HG03045 (cell line): ENCODE data around the gene PLD3.
"Not testable (repeated sequence)": the region's sequence is repeated elsewhere in the genome, so short reads cannot be mapped to it uniquely, and the experiment has no call there.

ENCODE experiments used
- ATAC-seq: cut with Tn5 transposase; IDR thresholded peaks from one replicate; pipeline ENCODE4 v1.9.1; 2021; ENCODE audit warnings: mild to moderate bottlenecking, moderate library complexity; ENCODE audit not compliant: unreplicated experiment

The PLD3 gene

DNA sequence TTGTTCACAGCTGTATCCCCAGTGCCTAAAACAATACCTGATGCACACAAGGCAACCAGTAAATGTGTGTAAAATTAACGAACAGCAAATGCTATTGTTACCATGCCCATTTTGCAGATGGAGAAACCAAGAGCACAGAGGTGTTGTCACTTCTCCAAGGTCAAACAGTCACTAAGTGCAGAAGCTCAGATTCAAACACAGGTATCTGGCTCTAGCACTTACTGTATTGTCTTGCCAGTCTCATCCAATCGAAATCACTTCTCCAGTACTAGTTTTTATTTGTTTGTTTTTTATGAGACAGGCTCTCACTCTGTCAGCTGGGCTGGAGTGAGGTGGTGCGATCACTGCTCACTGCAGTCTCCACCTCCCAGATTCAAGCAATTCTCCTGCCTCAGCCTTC, 13.7 kb downstream of the PLD3 start:
- ATAC-seq, result no peak

GRCh38 chr19:40363069-40363468, 14.6 kb downstream of the PLD3 start:
- no peak for ATAC-seq

- ATAC-seq, result no peak
Observed at GRCh38 chr19:40365010-40365409, 16.5 kb downstream of the PLD3 start.

DNA sequence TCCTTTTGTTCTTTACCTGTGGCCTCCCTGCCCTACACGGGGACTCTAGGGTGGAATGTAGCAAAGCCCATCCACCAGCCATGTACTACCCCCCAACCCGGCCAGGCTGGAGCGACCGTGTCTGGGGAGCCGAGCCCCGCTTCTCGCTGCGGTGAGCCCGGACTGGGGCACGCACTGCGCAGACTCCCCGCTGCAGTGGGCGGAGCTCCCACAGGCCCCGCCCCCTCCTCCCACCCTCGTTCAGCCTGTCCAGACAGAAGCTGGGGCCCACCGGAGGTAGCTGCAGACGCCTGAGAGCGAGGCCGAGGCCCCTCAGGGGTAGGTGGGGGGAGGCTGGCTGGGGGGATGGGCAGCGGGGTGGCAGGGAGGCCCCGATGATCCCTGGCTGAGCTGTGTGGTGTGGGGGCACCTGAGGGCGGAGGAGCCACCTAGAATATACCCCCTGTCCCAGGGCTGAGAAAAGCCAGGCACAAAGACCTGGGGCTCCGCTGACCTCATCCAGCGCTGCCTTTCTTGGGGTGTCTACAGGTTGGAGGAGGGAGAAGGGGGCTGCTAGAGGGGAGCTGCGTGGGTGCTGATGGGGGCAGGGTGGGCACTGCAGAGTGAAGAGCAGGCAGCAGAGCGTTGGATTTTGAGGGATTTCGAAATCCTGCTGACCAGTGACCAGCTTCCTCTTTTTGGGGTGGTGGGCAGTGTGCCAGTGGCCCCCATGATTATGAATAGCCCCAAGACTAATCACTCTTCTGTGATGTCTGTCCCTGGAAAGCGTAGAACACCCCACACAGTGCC, 17.3 kb downstream of the PLD3 start:
- ATAC-seq, result no peak

- ATAC-seq, result no peak
Observed at GRCh38 chr19:40366697-40367561, 18.4 kb downstream of the PLD3 start.

DNA sequence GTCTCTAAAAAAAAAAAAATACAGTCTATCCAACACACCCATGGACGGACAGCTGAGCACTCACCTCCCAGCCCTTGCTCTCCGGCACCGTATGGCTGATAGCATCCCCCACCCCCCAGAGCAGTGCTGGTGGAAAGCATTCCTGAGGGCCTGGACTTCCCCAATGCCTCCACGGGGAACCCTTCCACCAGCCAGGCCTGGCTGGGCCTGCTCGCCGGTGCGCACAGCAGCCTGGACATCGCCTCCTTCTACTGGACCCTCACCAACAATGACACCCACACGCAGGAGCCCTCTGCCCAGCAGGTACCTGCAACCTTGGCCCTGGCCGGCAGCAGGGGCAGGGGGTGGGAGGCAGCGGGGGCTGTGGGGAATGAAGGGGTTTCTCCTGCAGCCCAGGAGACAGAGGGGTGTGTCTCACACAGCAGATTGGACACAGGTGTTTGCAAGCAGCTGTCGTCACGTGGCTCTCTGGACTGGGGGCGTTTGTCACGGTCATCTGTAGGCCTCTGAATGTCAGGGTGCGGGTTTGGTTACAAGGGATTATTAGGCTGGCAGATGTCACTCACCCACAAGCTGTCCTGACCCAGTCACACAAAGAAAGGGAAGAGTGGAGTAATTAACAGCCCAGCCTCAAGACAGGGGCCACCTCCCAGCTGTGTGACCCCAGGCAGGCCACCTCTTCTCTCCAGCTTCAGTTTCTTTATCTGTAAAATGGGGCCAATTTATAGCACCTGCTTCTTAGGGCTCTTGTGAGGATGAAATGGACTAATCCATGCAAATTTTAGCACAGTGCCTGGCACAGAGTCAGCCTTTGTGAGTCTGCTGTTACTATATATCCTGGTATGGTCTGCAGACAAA, 19.3 kb downstream of the PLD3 start:
- no peak for ATAC-seq

GRCh38 chr19:40369797-40370196, 21.3 kb downstream of the PLD3 start:
- ATAC-seq, result no peak

- ATAC-seq, result not testable (repeated sequence)
Observed at GRCh38 chr19:40370253-40370652, 21.8 kb downstream of the PLD3 start.

DNA sequence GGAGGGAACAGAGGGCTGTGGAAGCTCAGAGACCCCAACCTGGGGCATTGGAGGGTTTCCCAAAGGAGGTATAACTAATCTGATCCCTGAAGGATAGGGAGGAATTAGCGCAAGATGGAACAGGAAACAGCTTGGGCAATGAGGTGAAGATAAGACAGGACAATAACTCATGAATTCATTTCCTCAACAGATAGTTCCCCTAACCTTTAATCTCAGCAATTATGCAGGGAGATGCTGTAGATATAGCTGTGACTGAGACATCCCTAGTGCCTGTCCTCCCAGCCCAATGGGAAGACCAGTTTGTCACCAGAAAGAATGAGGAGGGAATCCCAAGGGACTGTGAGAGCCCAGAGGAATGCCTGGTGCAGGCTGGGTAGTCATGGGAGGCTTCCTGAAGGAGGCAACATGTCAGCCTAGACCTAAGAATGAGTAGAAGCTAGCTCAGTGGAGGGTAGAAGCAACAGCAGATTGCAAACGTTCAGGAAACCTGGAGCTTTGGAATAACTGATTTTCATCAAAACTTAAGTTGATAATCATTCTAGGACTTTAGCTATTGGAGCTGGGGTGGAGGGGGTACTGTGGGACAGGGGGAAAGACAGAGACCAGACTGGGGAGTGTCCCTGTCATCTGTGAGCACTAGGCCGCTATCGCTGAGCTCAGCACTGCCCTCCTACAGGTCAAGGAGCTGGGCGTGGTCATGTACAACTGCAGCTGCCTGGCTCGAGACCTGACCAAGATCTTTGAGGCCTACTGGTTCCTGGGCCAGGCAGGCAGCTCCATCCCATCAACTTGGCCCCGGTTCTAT, 22.7 kb downstream of the PLD3 start:
- ATAC-seq, result no peak

DNA sequence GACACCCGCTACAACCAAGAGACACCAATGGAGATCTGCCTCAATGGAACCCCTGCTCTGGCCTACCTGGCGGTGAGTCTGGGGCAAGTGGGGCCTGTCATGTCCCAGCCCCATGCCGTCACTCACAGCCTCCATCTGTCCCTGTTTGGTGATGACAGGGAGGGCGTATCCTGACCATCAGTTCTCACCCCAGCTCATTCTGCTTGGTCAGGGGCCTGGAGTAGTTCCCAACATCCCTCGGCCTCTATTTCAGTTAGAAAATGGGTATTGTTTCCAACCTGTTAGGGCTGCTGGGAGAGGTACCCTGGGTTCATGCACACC, 23.3 kb downstream of the PLD3 start:
- ATAC-seq, result no peak

- no peak for ATAC-seq
Observed at GRCh38 chr19:40374084-40374483, 25.6 kb downstream of the PLD3 start.

DNA sequence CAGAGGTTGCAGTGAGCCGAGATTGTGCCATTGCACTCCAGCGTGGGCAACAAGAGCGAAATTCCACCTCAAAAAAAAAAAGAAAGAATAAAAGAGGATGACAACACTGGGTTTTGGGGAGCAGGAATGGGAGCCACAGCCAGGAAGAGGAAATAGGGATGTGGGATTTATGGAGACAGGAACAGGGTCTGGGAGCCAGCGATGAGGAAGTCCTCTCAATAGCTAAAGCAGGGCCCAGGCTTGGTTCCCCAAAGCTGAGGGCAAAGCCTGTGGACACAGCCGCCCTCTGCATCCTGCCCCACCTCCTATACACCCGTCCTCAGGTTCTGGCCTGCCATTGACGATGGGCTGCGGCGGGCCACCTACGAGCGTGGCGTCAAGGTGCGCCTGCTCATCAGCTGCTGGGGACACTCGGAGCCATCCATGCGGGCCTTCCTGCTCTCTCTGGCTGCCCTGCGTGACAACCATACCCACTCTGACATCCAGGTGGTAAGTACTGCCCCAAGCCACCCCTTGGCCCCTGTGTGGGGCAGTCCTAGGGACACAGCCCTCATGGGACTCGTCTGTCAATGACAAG, 27.9 kb downstream of the PLD3 start:
- ATAC-seq, result no peak

- no peak for ATAC-seq
Observed at GRCh38 chr19:40377876-40378385, 29.4 kb downstream of the PLD3 start.

- no peak for ATAC-seq
Observed at GRCh38 chr19:40378509-40378908, 30.0 kb downstream of the PLD3 start.

DNA sequence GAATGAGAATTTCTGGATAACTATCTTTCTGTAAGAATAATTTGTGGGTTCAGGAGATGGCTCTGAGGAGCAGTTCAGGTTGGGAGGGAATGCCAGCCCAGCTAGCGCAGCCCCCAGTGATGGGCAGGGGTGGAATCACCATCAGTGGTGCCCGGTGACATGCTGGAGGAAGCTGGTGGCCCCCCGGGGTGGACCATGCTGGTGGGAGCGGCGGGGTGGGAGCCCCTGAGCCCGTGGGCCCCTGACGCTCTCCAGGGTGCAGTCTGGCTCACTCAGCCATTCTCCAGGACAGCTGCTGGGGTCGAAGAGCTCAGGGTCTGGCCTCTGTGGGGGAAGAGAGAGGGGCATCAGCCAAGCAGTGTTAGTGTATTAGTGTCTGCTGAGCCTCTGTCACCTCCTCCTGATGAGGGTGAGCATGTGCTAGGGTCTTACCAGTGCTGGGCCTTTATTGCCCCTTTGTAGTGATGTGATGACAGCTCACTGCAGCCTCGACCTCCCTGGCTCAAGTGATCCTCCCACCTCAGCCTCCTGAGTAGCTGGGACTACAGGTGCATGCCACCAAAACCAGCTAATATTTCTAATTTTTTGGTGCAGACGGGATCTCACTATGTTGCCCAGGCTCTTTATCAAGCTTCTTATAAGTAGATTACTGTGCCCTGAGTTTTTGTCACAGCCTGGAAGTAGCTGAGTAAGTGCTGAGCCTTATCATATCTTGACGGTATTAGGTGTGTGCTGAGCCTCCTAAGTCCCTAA, 31.1 kb downstream of the PLD3 start:
- no peak for ATAC-seq

DNA sequence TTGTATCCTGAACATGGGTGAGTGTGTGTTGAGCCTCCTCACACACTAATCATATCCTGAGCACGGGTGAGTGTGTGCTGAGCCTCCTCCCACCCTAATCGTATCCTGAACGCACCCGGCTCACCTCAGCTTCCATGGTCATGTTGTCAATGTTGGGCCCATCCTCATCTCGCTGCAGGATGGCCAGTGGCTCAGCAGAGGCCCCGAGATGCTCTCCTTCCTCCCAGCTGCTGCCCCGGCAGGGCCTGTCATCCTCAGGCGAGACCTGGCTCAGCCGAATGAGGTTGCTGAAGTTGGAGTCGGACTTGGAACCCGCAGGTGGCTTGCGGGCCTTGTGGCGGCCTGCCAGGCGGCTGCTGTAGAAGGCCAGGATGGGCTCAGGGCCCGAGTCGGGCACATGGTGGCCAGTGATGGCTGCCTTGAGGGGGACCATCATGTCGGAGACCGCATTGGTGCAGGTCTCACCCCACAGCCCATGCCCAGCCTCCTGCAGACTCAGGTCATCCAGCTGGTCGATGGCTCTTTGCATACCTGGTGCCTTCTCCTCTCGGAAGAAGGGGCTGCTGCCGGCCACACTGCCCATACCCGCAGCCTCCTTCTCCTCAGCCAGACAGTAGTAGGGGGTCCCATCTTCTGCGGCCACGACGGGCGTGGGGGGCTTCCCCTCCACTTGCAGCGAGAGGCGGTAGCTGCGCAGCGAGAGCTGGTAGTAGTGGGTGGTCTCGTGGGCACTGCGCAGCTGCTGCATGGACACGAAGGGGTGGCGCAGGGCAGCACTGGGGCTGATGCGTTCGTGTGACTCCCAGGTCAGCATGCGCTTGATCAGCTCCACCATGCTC, 31.9 kb downstream of the PLD3 start:
- ATAC-seq, result no peak

DNA sequence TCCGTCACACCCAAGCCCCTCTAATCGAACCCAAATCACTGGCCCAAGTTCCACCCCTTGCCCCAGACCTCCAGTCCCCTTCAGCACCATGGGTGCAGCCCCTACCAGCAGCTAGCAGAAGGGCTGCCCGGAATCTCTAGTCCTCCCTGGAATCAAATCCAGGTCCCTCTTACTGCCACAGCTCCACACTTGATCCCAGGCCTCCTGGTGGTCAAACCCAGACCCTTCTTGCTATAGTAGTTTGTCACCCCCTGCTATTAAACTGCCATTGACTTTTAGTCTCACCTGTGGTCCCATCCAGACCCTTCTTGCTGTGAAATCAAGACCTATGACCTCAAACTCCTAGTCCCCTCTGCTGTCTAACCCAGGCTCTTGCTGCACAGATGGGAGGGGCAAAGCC, 32.8 kb downstream of the PLD3 start:
- ATAC-seq, result no peak

- no peak for ATAC-seq
Observed at GRCh38 chr19:40383668-40384248, 35.3 kb downstream of the PLD3 start.
